HuH-7 (cell line): Measurements from ENCODE around the gene ADCY1.
"Not testable (repeated sequence)": the region's sequence is repeated elsewhere in the genome, so short reads cannot be mapped to it uniquely, and the experiment has no call there.

Experiments
- DNase-seq: peaks from one replicate; pipeline ENCODE4 v3.0.0; 2011; ENCODE audit warnings: low spot score

ADCY1 gene

GRCh38 chr7:45712872-45713668 lies 138.9 kb downstream of the ADCY1 start:
- no peak for DNase-seq

GRCh38 chr7:45713669-45714520 lies 139.7 kb downstream of the ADCY1 start:
- DNase-seq = no peak

- no peak for DNase-seq
Measured at GRCh38 chr7:45714521-45714820, 140.3 kb downstream of the ADCY1 start.

GRCh38 chr7:45715471-45716352 lies 141.5 kb downstream of the ADCY1 start:
- DNase-seq = no peak

GRCh38 chr7:45716380-45717203 lies 142.4 kb downstream of the ADCY1 start:
- DNase-seq = no peak

GRCh38 chr7:45717537-45718235 lies 143.5 kb downstream of the ADCY1 start:
- no peak for DNase-seq

GRCh38 chr7:45718464-45719330 lies 144.5 kb downstream of the ADCY1 start:
- DNase-seq = no peak

- DNase-seq = no peak
Measured at GRCh38 chr7:45720989-45721388, 146.8 kb downstream of the ADCY1 start.

GRCh38 chr7:45721686-45722598 lies 147.8 kb downstream of the ADCY1 start:
- no peak for DNase-seq

- not testable (repeated sequence) for DNase-seq
Measured at GRCh38 chr7:45725231-45725630, 151.1 kb downstream of the ADCY1 start.

GRCh38 chr7:45726883-45727282 lies 152.7 kb downstream of the ADCY1 start:
- no peak for DNase-seq

- DNase-seq = not testable (repeated sequence)
Measured at GRCh38 chr7:45731692-45732443, 157.7 kb downstream of the ADCY1 start.

GRCh38 chr7:45738920-45739319 lies 164.8 kb downstream of the ADCY1 start:
- not testable (repeated sequence) for DNase-seq

GRCh38 chr7:45740573-45740972 lies 166.4 kb downstream of the ADCY1 start:
- not testable (repeated sequence) for DNase-seq

GRCh38 chr7:45748976-45749375 lies 174.8 kb downstream of the ADCY1 start:
- not testable (repeated sequence) for DNase-seq

- not testable (repeated sequence) for DNase-seq
Measured at GRCh38 chr7:45751352-45751751, 177.2 kb downstream of the ADCY1 start.

GRCh38 chr7:45756333-45756732 lies 182.2 kb downstream of the ADCY1 start:
- DNase-seq = not testable (repeated sequence)

- DNase-seq = not testable (repeated sequence)
Measured at GRCh38 chr7:45756757-45757156, 182.6 kb downstream of the ADCY1 start.
